Smooth muscle cell (in vitro differentiated cells): Measurements from ENCODE around the gene DYNLT4. TPM values are rescaled to one million over a fixed set of nuclear protein-coding genes. Genes with fewer than 3 reads are reported as not detected.

Source experiments
- DNase-seq: peaks from one replicate; lab custom pipeline; 2025; ENCODE audit not compliant: unreplicated experiment; lab: John Stamatoyannopoulos, UW
- H2AFZ ChIP-seq: fragments of 200-600 bp; sonication (generic); 2 replicates; pipeline ENCODE4 v1.6.0; 2016; ENCODE audit warnings: antibody characterized with exemption, low read depth, mild to moderate bottlenecking
- H3F3A ChIP-seq: fragments of 200-600 bp; sonication (generic); 2 replicates; pipeline ENCODE4 v1.6.0; 2017; ENCODE audit warnings: antibody characterized with exemption, low read depth
- H3K27ac ChIP-seq: fragments of 200-600 bp; sonication (generic); 2 replicates; pipeline ENCODE4 v1.5.1; 2016; ENCODE audit warnings: low read depth, mild to moderate bottlenecking
- H3K27me3 ChIP-seq: fragments of 200-600 bp; sonication (generic); 2 replicates; pipeline ENCODE4 v1.6.1; 2016; ENCODE audit warnings: low read depth, mild to moderate bottlenecking
- H3K36me3 ChIP-seq: fragments of 200-600 bp; sonication (generic); 2 replicates; pipeline ENCODE4 v1.5.1; 2016; ENCODE audit warnings: low read depth
- H3K4me1 ChIP-seq: fragments of 200-600 bp; sonication (generic); 2 replicates; pipeline ENCODE4 v1.5.1; 2016; ENCODE audit warnings: low read depth
- H3K4me2 ChIP-seq: fragments of 200-600 bp; sonication (generic); 2 replicates; pipeline ENCODE4 v1.6.0; 2016; ENCODE audit warnings: mild to moderate bottlenecking
- H3K4me3 ChIP-seq: fragments of 200-600 bp; sonication (generic); 2 replicates; pipeline ENCODE4 v1.5.1; 2016; ENCODE audit warnings: mild to moderate bottlenecking
- H3K79me2 ChIP-seq: fragments of 200-600 bp; sonication (generic); 2 replicates; pipeline ENCODE4 v1.6.0; 2016; ENCODE audit warnings: low read depth, mild to moderate bottlenecking
- H3K9ac ChIP-seq: fragments of 200-600 bp; sonication (generic); 2 replicates; pipeline ENCODE4 v1.6.0; 2016; ENCODE audit warnings: low read depth
- H3K9me3 ChIP-seq: fragments of 200-600 bp; sonication (generic); replicated peaks from 2 replicates; pipeline ENCODE4 v1.5.1; 2016; ENCODE audit warnings: low read depth
- H4K20me1 ChIP-seq: fragments of 200-600 bp; sonication (generic); 2 replicates; pipeline ENCODE4 v1.6.0; 2016; ENCODE audit warnings: low read depth
- CTCF ChIP-seq: fragments of 200-600 bp; sonication (generic); IDR thresholded peaks from 2 replicates; pipeline ENCODE4 v1.5.1; 2017; ENCODE audit warnings: borderline replicate concordance, mild to moderate bottlenecking, antibody characterized with exemption; ENCODE audit not compliant: insufficient read depth, poor library complexity, severe bottlenecking
- WGBS: methylation state at CpG from one replicate; pipeline ENCODE4 v1.1.7; 2016; ENCODE audit warnings: low lambda C conversion rate; 5-methylcytosine and 5-hydroxymethylcytosine counted together
- polyA plus RNA-seq: library from polyadenylated mRNA; unstranded; fragments of >200 nt; fragmentation: Nextera tagmentation; extraction: Ambion mirVana; gene quantifications from 2 replicates; pipeline ENCODE4 v1.2.1, GENCODE V29; 2016
- small RNA-seq: library from RNA; depleted of rRNA; stranded (forward); fragments of <200 nt; gene quantifications from one replicate; pipeline ENCODE3, GENCODE V24; 2014
- total RNA-seq: library from RNA; depleted of rRNA; stranded (reverse); fragments of >200 nt; gene quantifications from 2 replicates; pipeline ENCODE4 v1.2.3, GENCODE V29; 2014

DYNLT4 gene
- total and polyA plus RNA-seq, 2 experiments from 2014 or later, result 1.6 to 2.0 TPM

- Histone ChIP-seq H4K20me1 (no peaks in the 10 kb centered on the region), H3K9me3 (no peaks in the 10 kb centered on the region), H3K27me3 (no peaks in the 10 kb centered on the region), H3K9ac (no peak overlapping the region), H3K4me2 (no peak overlapping the region), H3F3A (no peaks in the 10 kb centered on the region), H3K79me2 (no peaks in the 10 kb centered on the region), H3K4me3 (no peak overlapping the region), H3K27ac (no peak overlapping the region), H3K36me3 (no peaks in the 10 kb centered on the region), H2AFZ (no peak overlapping the region), H3K4me1 (no peaks in the 10 kb centered on the region)
- no peak for TF ChIP-seq CTCF
- DNase-seq, result no peak
- WGBS, result 100% methylated on average over 2 of the region's 2 CpGs
Observed at GRCh38 chr1:44757420-44757819, 49.7 kb downstream of the DYNLT4 start.

Small RNA genes lying within 50 kb of the gene (small RNA-seq; reads per million reads assigned to genes)
- gene AL136380.1 (not detected), gene SNORD38A (208 reads per million, percentile 99 among the genes with 10 or more reads in this experiment), gene SNORD38B (not detected), gene SNORD46 (5,349 reads per million, percentile 100 among the genes with 10 or more reads in this experiment), gene SNORD55 (not detected)

Other genes with a start within 250 kb of the DYNLT4 start
- gene TMEM53, start 132.9 kb downstream of the DYNLT4 start, total RNA-seq, result 8.1 and 8.6 TPM in 2 replicates
- 13.0 and 15.5 TPM in 2 replicates for gene TMEM53, start 132.9 kb downstream of the DYNLT4 start, polyA plus RNA-seq
- 1.5 and 4.8 TPM in 2 replicates for gene ARMH1, start 132.6 kb downstream of the DYNLT4 start, total RNA-seq
- 8.3 and 10.1 TPM in 2 replicates for gene ARMH1, start 132.6 kb downstream of the DYNLT4 start, polyA plus RNA-seq
- gene RNU5D-1, start 76.2 kb downstream of the DYNLT4 start, total RNA-seq, result not detected in 2 replicates
- gene RNU5D-1, start 76.2 kb downstream of the DYNLT4 start, polyA plus RNA-seq, result not detected in 2 replicates
- 5.7 and 9.2 TPM in 2 replicates for gene KIF2C, start 67.5 kb downstream of the DYNLT4 start, total RNA-seq
- 6.8 and 8.5 TPM in 2 replicates for gene KIF2C, start 67.5 kb downstream of the DYNLT4 start, polyA plus RNA-seq
- gene RPS8, start 31.8 kb downstream of the DYNLT4 start, total RNA-seq, result 2,002 and 2,330 TPM in 2 replicates
- 478 and 530 TPM in 2 replicates for gene RPS8, start 31.8 kb downstream of the DYNLT4 start, polyA plus RNA-seq
- 0.54 TPM in 1 of 2 replicates, not detected in the other for gene BEST4, start 19.2 kb downstream of the DYNLT4 start, total RNA-seq
- gene BEST4, start 19.2 kb downstream of the DYNLT4 start, polyA plus RNA-seq, result 0.78 and 0.89 TPM in 2 replicates
- 26.2 and 42.0 TPM in 2 replicates for gene PLK3, start 7.0 kb downstream of the DYNLT4 start, total RNA-seq
- 39.7 and 71.6 TPM in 2 replicates for gene PLK3, start 7.0 kb downstream of the DYNLT4 start, polyA plus RNA-seq
- gene BTBD19, start 1.2 kb upstream of the DYNLT4 start, total RNA-seq, result 9.5 and 11.9 TPM in 2 replicates
- gene BTBD19, start 1.2 kb upstream of the DYNLT4 start, polyA plus RNA-seq, result 11.0 and 27.4 TPM in 2 replicates
- 0.22 TPM in 1 of 2 replicates, not detected in the other for gene PTCH2, start 35.9 kb upstream of the DYNLT4 start, total RNA-seq
- gene PTCH2, start 35.9 kb upstream of the DYNLT4 start, polyA plus RNA-seq, result 0.43 and 2.0 TPM in 2 replicates
- 22.0 and 29.8 TPM in 2 replicates for gene EIF2B3, start 179.2 kb upstream of the DYNLT4 start, total RNA-seq
- 24.2 and 26.9 TPM in 2 replicates for gene EIF2B3, start 179.2 kb upstream of the DYNLT4 start, polyA plus RNA-seq
- gene HECTD3, start 204.0 kb upstream of the DYNLT4 start, total RNA-seq, result 22.1 and 22.7 TPM in 2 replicates
- gene HECTD3, start 204.0 kb upstream of the DYNLT4 start, polyA plus RNA-seq, result 34.6 and 41.7 TPM in 2 replicates
- gene UROD, start 204.9 kb upstream of the DYNLT4 start, total RNA-seq, result 53.7 and 82.4 TPM in 2 replicates
- gene UROD, start 204.9 kb upstream of the DYNLT4 start, polyA plus RNA-seq, result 122 and 123 TPM in 2 replicates